ENCODE measurements around the gene IL12B.
"Not testable (repeated sequence)": the region's sequence is repeated elsewhere in the genome, so short reads cannot be mapped to it uniquely, and the experiment has no call there.

Gene IL12B

GRCh38 chr5:159309689-159310433, 20.4 kb downstream of the IL12B start:
- no peak for DNase-seq (ENCODE audit: low read depth)
- no peak for TF ChIP-seq CTCF (IDR thresholded peaks at IDR 0.05; ENCODE audit: low read depth, low read length, missing control alignments)
- no peak overlapping the region for H3K4me3 ChIP-seq (ENCODE audit: low read depth, low read length)

- TF ChIP-seq CTCF (IDR thresholded peaks at IDR 0.05; ENCODE audit: low read depth, low read length, missing control alignments) = no peak
- no peak for DNase-seq (ENCODE audit: low read depth)
- no peak overlapping the region for H3K4me3 ChIP-seq (ENCODE audit: low read depth, low read length)
These were observed 25.2 kb downstream of the IL12B start for GRCh38 chr5:159304961-159305595.

GRCh38 chr5:159303286-159303685, 27.0 kb downstream of the IL12B start:
- no peak for TF ChIP-seq CTCF (IDR thresholded peaks at IDR 0.05; ENCODE audit: low read depth, low read length, missing control alignments)
- no peak overlapping the region for H3K4me3 ChIP-seq (ENCODE audit: low read depth, low read length)
- no peak for DNase-seq (ENCODE audit: low read depth)

GRCh38 chr5:159301929-159302860, 28.1 kb downstream of the IL12B start:
- not testable (repeated sequence) for H3K4me3 ChIP-seq (ENCODE audit: low read depth, low read length); DNase-seq (ENCODE audit: low read depth)

- DNase-seq (ENCODE audit: low read depth) = no peak
- no peak overlapping the region for H3K4me3 ChIP-seq (ENCODE audit: low read depth, low read length)
- no peak for TF ChIP-seq CTCF (IDR thresholded peaks at IDR 0.05; ENCODE audit: low read depth, low read length, missing control alignments)
These were observed 28.8 kb downstream of the IL12B start for GRCh38 chr5:159301466-159301865.

- H3K4me3 ChIP-seq (ENCODE audit: low read depth, low read length) = not testable (repeated sequence)
These were observed 33.0 kb downstream of the IL12B start for GRCh38 chr5:159297300-159297699.

GRCh38 chr5:159294921-159295320, 35.4 kb downstream of the IL12B start:
- DNase-seq (ENCODE audit: low read depth) = no peak
- no peak for TF ChIP-seq CTCF (IDR thresholded peaks at IDR 0.05; ENCODE audit: low read depth, low read length, missing control alignments)
- H3K4me3 ChIP-seq (ENCODE audit: low read depth, low read length) = no peak overlapping the region

More at GRCh38 chr5:159297300-159297699, 33.0 kb downstream of the IL12B start:
- DNase-seq (ENCODE audit: low read depth) = not testable (repeated sequence)

All from GM12864 (cell line).